GM15510 (cell line): ENCODE measurements around the gene LRFN5.

Experiments used
- POLR2A ChIP-seq: IDR thresholded peaks from 3 replicates; pipeline ENCODE4 v1.6.1; 2011; ENCODE audit warnings: borderline replicate concordance; ENCODE audit not compliant: insufficient read length; ENCODE audit errors: extremely low read depth

LRFN5 gene

DNA sequence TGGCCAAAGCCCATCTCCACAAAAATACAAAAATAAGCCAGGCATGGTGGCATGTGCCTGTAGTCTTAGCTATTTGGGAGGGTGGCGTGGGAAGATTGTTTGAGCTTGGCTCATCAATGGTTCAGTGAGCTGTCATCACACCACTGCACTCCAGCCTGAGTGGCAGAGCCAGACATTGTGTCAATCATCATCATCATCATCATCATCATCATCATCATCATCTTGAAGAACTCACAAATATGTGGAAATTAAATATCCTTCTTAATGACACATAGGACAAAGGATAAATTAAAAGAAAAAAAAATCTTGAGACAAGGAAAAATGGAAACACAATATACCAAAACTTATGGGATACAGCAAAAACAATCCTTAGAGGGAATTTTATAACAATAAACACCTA, 132.5 kb downstream of the LRFN5 start:
- TF ChIP-seq POLR2A = no peak

- no peak for TF ChIP-seq POLR2A
Measured at GRCh38 chr14:41743140-41743539, 136.5 kb downstream of the LRFN5 start.

DNA sequence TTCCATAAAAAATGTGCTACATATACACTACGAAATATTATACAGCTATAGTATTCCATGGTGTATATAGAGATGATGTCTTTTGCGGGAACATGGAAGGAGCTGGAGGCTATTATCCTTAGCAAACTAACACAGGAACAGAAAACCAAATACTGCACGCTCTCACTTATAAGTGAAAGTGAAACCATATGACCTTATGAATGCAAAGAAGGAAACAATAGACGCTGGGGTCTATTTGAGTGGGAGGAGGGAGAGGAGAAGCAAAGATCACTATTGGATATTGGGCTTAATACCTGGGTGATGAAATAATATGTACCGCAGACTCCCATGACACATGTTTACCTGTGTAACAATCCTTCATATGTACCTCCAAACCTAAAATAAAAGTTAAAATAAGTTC, 142.8 kb downstream of the LRFN5 start:
- TF ChIP-seq POLR2A = no peak

GRCh38 chr14:41758011-41758665, 151.5 kb downstream of the LRFN5 start:
- TF ChIP-seq POLR2A = no peak

GRCh38 chr14:41761204-41761603, 154.5 kb downstream of the LRFN5 start:
- no peak for TF ChIP-seq POLR2A

- no peak for TF ChIP-seq POLR2A
Measured at GRCh38 chr14:41766772-41767171, 160.1 kb downstream of the LRFN5 start.

GRCh38 chr14:41773536-41774279, 167.0 kb downstream of the LRFN5 start:
- no peak for TF ChIP-seq POLR2A

DNA sequence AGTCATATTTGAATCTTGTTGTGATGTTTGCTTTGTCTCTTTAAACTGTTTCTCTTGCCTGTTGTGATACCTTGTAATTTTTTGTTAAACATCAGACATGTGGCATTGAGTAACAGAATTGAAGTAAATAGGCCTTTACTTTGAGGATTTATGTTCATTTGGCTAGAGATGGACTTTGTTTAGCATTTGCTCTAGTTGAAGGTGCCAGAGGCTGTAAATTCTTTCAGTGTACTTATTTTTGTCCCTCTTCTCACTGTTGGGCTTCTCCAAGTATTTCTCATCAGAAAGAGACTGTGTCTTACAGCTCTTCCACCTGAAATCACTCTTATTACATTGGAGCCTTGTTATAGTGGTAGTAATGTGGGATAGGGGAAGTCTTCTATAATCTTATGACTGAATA, 175.8 kb downstream of the LRFN5 start:
- TF ChIP-seq POLR2A = no peak

GRCh38 chr14:41783403-41783802, 176.7 kb downstream of the LRFN5 start:
- TF ChIP-seq POLR2A = no peak

GRCh38 chr14:41785696-41786095, 179.0 kb downstream of the LRFN5 start:
- no peak for TF ChIP-seq POLR2A

GRCh38 chr14:41799817-41800216, 193.1 kb downstream of the LRFN5 start:
- TF ChIP-seq POLR2A = no peak

GRCh38 chr14:41805633-41806032, 199.0 kb downstream of the LRFN5 start:
- TF ChIP-seq POLR2A = no peak

DNA sequence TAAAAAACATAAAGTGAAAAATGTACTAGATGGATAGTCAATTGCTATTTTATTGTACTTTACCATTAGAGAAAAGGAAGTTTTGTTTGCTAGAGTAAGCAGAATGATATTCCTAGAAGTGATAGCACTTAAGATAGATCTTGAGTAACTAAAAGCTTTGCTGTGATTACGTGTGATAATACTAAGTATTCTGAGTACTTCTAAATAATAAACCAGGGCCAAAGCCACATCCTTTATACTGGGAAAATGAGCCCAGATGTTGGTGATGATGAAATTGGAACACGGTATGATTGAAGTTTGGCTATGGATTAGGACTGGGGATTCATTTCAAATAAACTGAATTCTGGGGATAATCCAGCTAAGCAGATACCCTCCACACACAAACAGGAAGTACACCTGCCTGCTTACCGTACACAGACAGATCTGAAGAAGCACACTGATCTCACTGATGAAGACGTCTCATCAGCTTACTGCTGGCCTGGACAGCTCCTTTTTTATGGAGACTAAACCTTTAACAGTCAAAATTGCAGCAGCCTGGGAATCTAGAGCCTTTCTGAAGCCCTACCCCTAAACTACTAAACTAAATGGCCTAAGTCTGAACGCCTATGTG, 199.8 kb downstream of the LRFN5 start:
- TF ChIP-seq POLR2A = no peak

DNA sequence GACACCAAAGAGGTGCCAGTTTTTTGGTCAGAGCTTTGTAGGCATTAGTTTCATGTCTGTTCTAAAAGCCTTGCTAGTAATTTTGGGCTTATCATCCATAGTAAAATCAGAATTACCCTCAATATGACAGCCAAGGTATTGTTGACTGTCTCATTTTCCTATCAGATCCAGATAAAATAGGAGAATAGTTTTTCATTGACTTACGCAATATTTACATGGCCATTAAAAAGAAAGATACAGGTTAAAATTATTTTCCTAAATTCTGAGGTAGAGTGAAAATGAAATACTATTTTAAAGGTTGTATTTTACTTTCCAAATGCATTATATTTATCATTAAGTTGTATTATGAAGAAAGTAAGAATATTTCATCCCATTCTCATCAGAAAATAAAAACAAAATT, 203.7 kb downstream of the LRFN5 start:
- TF ChIP-seq POLR2A = no peak

DNA sequence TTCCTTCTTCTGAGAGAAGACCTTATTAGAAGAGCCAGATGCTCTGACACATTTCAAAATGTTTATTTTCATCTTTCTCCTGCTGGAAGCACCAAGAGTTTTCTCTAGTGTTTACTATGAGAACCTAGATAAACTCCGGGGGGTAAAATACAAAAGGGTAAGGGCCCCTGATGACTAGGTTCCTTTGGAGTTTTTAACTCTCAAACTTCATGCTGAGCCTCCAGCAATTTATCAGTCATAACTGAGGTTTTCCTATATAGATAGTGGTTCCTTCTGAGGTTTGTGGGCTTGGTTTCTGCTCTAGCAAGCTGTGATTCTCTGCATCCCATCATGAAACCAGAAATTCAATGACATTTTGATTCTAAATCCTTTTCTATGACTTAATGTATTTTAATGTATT, 210.9 kb downstream of the LRFN5 start:
- TF ChIP-seq POLR2A = no peak

DNA sequence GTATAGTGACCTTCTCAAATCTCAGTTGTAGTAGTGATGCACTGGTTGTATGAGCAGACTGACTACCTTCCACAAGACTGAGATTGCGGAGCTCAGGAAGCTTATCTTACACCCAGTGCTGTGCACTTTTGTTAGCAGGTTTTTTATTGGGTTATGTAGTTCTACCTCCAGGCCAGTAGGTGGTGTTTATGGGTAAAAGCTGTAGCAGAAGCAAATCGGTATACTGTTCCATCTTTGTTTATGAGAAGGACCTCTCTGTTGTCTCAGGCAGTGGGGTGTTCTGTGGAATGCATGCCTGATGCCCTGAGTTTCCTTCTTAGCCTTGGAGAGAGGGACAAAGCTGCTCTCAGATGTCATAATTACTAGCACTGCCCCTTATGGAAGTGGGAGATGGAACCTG, 217.8 kb downstream of the LRFN5 start:
- TF ChIP-seq POLR2A = no peak
